GM21528 (cell line): ENCODE measurements around the gene ZNF516.

Experiments used
- ATAC-seq: cut with Tn5 transposase; IDR thresholded peaks from one replicate; pipeline ENCODE4 v1.9.1; 2021; ENCODE audit warnings: mild to moderate bottlenecking, moderate library complexity; ENCODE audit not compliant: unreplicated experiment, low FRiP score

Gene ZNF516

DNA sequence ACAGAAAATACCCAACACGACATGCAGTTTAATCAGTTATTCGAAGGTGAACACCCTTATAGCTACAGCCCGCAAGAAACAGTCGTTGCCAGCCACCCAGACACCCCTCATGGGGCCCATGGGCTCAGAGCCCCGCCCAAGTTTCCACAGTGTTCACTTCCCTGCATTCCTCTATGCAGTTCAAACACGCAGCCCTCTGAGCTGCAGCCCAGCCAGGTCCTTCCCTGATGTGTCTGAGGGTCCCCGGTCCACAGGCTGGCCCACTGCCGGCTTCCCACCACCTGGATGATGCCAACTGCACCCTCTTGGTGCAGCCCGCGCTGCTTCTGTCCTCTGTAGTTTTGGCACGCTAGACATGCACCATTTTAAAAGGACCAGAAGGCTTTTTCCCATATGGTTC lies 87.4 kb downstream of the ZNF516 start:
- no peak for ATAC-seq

- no peak for ATAC-seq
Measured at GRCh38 chr18:76406791-76407190, 88.3 kb downstream of the ZNF516 start.

- ATAC-seq, result no peak
Measured at GRCh38 chr18:76405681-76406356, 89.2 kb downstream of the ZNF516 start.

GRCh38 chr18:76405280-76405679 lies 89.8 kb downstream of the ZNF516 start:
- ATAC-seq, result no peak

DNA sequence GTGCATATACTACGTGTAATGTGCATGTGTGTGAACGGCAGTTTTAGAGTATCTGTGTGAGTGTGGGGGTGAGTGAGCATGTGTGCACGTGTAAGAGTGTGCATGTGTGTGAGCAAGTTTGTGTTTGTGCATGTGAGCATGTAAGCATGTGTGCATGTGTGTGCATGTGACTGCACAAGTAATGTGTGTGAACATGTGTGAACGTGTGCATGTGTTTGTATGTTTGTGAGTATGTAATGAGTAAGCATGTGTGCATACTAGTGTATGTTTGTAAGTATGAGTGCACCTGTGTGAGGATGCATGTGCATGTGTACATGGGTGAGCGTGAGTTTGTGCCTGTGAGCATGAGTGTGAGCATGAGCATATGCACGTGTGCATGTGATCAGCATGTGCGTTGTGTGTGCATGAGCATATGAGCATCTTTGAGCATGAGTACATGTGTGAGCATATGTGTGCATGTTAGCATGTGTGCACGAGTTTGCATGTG lies 90.7 kb downstream of the ZNF516 start:
- ATAC-seq, result no peak

DNA sequence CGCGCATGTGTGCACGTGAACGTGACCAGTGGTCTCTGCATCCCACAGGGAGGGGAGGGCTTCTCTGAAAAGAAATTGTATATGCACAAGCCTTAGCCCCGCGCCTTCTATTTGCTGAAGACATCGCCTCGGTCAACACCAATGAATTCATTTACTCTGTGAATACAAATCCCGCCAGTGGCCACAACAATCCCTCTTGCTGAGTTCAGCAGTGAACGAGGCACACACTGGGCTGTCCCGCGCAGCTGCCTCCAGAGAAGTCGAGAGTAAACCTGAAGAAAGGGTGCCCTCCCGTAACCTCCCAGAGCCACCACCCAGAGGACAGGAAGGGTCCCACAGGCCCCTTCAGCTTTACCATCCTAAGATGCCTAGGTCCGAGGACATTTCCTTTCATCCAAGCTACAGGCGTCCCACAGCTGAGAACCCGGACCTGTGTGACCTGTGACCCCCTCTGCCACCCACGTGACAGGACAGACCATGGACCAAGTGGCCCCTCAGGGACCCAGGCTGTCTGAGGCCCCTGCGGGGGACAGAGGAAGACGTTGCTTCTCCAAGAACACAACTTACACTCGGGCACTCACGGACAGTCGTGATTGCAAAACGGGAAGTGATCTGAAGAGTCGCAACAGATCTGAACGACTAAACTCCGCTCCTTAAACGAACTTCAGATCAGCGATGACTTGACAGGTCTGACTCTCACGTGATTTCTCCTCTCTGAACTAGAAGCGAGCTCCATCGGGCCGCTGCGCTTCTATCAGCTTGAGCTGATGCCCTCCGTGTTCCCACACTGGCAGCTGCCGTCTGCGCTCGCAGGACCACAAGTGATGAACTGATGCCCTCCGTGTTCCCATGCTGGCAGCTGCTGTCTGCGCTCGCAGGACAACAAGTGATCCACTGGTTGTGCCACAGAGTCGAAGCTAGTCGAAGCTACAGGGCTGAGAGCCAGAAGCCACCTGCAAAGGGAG lies 92.7 kb downstream of the ZNF516 start:
- no peak for ATAC-seq

DNA sequence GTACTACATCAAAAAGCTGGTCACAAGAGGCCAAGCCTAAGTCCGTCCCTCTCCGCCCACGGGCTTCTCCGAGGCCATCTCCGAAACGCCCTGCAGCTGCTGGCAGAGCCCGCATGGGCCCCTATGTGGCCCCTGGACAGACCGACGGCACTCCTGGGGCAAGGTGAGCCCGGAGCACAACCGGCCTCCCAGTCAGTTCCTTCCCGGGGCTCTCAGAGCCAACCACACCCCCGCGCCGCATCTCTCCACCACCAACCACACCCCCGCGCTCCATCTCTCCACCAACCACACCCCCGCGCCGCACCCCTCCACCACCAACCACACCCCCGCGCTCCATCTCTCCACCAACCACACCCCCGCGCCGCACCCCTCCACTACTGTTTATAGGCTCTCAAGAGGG lies 93.5 kb downstream of the ZNF516 start:
- ATAC-seq, result no peak

- no peak for ATAC-seq
Measured at GRCh38 chr18:76399613-76400391, 95.2 kb downstream of the ZNF516 start.

- peak; percentile 83 for ATAC-seq
Measured at GRCh38 chr18:76398896-76399612, 96.0 kb downstream of the ZNF516 start.

GRCh38 chr18:76398295-76398694 lies 96.7 kb downstream of the ZNF516 start:
- no peak for ATAC-seq

DNA sequence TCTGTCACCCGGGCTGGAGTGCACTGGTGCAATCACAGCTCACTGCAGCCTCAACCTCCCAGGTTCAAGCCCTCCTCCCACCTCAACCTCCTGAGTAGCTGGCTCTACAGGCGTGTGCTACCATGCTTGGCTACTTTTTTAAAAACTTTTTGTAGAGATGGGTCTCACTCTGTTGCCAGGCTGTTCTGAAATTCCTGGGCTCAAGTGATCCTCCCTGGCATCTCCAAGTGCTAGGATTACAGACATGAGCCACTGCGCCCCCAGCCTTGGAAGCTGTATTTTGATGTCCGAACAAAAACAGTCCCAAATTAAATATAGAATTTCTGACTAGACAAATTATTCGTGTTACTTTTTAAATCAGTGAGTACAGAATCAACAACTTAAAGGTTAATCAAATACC lies 97.4 kb downstream of the ZNF516 start:
- ATAC-seq, result no peak

DNA sequence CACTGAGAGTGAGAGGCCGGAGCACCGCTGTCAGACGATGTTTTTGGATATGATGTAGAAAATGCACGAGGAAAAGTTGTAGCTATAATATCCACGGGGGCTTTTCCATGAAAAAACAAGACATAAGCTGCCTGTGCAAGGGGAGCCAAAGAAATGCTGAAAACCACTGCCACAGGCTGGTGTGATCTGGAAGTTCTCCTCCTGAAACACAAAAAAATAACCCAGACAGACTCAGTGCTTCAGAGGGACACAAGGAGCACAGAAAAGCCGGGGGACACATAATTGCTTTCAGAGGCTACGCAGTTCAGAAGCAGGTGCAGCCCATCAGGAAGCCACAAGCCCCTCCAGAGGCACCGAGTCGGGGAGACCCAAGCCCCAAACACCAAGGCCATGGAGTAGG lies 98.2 kb downstream of the ZNF516 start:
- ATAC-seq, result no peak

DNA sequence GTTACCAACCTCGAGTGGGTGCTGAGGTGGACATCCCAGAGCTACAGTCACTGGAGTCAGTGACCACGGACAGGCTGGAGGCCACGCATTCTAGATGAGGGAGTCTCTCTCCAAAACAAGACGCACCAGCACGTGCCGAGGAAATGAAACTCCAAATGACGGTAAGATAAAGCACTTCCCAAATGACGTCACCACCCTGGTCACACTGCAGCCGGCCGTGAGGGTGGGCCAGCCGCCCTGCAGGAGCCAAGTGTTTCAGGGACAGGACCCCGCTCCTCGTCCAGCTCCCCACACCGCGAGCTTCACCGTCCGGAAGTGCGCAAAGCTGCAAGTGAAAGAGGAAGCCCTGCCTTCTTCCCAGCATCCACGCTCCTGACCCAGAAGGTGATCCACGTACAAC lies 99.4 kb downstream of the ZNF516 start:
- ATAC-seq, result no peak

DNA sequence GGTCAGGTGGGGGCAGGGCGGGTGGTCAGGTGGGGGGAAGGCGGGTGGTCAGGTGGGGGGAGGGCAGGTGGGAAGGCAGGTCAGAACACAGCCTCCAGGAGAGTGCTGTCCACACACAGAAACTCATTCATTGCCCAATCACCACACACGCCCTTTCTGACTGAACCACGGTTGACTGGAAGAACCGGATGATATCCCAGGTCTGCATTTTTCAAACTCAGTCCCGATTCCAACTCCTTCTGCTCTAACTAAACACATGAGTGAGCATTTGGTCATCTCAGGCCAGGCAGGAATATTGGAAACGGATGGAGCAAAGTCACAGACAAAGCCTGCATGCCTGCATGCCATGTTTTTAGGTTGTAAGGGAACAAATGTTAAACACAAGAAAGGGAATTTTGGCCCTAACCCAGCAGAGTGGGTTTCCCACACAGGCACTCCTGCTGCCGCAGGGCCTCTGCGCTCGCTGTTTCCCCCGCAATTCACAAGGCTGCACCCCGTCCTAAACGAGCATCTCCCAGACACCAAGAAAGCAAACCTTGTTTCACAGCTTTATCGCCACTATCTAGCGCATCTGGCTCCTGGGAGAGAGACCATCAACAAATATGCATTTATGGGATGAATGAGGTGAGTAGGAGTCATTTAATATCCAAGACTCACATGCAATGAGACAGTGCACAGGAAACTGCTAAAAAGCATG lies 100.1 kb downstream of the ZNF516 start:
- ATAC-seq, result no peak

DNA sequence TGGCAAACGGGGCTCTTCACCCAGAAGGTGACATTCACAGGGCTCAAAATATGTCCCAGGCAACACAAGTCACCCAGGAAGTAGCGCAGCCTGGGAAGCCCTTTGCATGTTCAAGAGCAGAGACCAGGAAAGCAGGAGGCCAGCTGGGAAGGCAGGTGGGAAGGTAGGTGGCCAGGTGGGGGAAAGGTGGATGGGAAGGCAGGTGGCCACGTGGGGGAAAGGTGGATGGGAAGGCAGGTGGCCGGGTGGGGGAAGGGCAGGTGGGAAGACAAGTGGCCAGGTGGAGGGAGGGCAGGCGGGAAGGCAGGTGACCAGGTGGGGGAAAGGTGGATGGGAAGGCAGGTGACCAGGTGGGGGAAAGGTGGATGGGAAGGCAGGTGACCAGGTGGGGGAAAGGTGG lies 102.7 kb downstream of the ZNF516 start:
- no peak for ATAC-seq

DNA sequence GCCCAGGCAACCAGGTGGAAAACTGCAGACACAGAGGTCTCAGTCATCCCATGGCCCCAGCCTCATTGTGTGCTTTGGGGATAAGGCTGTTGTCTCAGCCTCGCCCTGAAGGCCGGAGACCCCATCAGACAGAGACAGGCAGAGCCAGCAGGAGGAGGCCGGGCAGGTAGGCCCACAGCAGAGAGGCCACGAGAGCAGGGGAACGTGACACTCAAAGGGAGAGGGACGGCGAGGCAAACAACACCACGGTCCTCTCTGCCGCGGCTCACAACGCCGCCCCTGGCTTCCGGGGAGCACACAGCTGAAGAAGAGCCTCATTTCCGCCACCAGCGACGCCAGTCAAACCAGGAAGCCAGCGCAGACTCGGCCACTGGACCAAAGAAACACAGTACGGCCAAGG lies 103.3 kb downstream of the ZNF516 start:
- no peak for ATAC-seq

GRCh38 chr18:76391038-76391437 lies 104.0 kb downstream of the ZNF516 start:
- no peak for ATAC-seq

DNA sequence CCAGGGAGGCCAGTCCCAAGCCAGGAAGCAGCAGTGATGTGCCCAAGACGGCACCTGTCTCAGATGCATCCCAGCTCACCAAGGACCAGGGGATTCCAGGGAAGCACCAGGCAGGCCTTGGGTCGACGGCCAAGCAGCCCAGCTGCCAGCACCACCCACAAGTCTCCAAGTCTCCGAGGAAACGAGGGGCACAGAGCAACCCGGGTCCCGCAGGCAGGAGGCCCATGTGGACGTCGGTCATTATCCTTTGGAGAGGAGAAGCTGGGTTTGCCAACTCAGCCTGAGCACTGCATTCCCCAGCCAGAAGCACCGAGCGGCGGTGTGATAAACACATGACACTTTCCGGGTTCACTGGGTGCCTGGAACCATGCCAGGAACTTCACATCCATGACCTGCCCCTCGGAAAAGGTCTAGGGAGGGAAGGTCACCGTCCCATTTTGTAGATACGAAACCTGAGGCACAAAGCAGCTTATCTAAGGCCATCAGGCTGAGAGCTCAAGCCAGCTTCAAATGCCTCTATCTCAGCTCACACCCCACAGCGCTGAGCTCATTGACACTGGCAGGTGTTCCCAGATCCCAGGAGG lies 104.5 kb downstream of the ZNF516 start:
- ATAC-seq, result no peak

GRCh38 chr18:76389716-76390115 lies 105.3 kb downstream of the ZNF516 start:
- ATAC-seq, result no peak
